HG03064 (cell line): ENCODE results near the gene OR1F1.
"Not testable (repeated sequence)": the region's sequence is repeated elsewhere in the genome, so short reads cannot be mapped to it uniquely, and the experiment has no call there.

Source experiments
- ATAC-seq: cut with Tn5 transposase; IDR thresholded peaks from one replicate; pipeline ENCODE4 v1.9.1; 2021; ENCODE audit warnings: low read depth; ENCODE audit not compliant: unreplicated experiment

Gene OR1F1

DNA sequence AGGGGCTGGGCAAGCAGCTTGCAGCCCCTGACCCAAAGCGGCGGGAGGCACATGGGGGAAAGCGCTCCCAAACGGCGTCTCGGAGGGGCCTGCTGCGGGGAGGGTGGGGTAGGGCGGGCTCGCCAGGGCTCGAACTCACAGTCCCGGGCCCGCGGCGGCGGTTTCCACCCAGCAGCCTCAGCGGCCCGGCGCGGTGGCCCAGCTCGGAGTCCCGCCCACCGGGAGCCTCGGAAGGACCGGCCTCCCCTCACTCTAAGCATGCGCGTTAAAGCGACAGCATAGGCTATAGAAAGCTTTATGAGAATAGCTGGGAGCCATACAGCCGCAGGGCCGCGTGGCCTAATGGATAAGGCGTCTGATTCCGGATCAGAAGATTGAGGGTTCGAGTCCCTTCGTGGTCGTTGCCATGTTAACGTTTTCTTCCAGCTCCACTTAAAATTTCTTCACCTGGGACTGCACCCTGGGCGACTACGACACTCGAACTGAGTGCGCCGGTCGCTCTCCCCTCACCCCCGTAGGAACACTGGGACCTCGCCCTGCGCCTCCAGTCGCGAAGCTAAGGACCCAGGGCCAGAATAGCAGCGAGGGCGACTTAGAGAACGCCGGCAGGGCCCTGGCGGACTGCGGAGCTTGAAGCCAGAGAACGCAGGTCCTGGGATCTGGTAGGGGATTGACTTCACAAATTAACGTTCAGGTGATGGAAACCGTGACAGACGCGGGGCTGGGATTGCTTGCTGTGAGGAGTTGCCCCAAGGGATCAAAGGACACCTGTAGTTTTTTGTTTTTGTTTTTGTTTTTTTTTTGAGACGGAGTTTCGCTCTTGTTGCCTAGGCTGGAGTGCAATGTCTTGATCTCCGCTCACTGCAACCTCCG, 37.4 kb upstream of the OR1F1 start:
- peak; percentile 52 for ATAC-seq

DNA sequence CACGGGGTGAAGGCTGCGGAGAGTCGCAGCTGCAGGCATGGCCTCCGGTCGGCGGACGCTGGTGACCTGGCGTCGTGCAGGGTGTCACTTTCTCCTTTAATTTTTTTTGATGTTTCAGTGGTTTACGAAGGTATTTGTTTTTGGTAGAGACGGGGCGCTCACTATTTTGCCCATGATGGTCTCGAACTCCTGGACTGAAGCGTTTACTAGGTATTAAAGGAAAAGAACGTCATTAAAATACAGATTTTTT, 36.1 kb upstream of the OR1F1 start:
- ATAC-seq, result no peak

DNA sequence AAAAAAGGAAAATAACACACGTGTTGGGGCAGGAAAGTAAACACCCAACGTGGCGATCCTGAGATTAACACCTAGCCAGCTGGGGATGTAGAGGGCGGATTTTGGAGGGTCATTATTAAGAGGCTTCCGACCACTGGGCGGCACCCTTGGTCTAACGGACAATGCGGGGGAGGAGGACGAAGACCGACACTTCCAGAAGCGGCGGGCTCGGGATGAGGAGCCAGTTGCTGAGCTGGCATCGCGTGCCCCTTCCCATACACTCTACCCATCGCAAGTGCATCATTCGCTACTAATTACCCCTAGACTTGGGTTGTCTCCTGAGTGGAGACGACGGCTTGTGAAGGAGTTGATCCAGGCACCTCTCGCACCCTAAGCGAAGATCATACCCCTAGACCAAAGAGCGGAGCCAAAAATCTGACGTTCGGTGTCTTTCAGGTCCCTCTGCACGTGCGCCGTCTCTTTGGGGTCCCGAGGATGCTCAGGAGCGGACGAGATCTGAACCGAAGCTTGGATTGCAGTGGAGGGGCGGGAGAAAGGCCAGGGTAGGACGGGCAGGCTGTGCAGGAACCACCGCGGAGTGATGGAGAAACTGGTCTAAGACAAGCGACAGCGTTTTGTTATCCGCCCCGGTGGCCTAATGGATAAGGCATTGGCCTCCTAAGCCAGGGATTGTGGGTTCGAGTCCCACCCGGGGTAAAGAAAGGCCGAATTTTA, 35.6 kb upstream of the OR1F1 start:
- no peak for ATAC-seq

DNA sequence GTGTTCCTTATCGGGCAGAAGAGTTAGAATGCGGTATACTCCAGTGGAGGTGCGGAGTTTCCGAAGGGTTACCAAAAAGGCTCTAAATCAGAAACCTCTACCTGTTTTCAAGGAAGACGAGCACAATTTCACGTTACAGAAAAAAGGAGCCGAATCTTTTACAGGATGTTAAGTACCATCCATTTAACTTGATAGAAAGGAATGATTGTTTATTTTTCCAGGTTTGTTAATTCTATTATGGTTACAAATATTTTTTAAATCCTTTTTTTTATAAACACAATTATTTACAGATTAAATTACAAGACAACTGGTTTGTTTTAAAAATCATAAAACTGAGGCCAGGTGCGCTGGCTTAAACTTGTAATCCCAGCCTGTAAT, 35.0 kb upstream of the OR1F1 start:
- ATAC-seq, result no peak

DNA sequence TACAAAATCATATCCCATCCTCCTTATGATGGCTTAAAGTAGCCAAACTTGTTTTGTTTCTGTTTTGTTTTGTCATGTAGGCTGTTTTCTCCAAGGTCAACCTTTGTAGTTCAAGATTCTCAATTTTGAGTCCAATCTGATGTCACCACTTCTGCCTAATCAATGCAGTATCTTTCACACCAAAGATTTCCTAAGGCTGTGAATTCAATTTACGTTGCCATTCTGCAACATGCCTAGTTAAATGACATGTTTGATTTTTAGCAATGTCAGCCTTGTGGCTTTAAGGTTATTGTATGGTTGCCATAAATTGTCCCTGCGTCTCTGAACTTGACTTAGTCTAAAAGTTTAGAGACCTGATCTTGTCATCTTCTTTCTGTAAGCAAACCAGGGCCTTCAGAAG, 32.8 kb upstream of the OR1F1 start:
- no peak for ATAC-seq

DNA sequence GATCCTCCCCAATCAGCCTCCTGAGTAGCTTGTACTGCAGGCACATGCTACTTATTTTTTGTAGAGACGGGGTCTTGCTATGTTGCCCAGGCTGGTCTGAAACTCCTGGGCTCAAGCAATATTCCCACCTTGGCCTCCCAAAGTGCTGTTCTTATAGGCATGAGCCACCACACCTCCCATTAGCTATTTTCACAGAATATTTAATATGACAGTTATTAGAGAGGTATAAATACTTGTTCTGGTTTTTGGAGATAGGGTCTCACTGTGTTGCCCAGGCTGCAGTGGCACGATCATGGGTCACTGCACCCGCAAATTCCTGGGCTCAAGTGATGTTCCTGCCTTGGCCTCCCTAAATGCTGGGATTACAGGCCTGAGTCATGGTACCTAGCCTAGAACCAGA, 32.0 kb upstream of the OR1F1 start:
- ATAC-seq, result no peak

DNA sequence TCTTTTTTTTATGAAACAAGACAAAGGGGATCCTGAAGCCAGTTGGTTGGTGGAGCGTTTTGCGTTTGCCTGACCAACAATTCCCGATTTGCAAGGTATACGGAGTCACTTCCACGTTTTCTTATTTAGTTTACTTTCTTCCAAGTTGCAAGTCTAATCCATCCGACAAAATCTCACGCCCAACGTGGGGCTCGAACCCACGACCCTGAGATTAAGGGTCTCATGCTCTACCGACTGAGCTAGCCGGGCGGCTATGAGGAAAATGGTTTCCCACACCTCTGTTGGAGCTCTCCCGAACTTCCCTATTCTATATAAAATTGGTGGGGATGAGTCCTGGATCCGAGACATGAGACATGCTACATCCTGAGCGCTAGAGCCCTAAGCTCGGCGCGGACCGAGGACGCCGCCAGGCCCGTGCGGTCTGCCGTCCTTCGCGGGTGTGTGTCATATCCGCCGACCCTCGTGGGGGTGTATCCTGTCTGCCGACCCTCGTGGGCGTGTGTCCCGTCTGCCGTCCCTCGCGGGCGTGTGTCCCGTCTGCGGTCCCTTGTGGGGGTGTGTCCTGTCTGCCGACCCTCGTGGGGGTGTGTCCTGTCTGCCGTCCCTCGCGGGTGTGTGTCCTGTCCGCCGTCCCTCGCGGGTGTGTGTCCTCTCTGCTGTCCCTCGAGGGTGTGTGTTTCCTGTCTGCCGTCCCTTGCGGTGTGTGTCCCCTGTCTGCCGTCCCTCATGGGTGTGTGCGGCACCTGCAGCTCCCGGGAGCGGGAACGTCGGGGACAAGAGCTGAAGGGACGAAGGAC, 30.6 kb upstream of the OR1F1 start:
- no peak for ATAC-seq

DNA sequence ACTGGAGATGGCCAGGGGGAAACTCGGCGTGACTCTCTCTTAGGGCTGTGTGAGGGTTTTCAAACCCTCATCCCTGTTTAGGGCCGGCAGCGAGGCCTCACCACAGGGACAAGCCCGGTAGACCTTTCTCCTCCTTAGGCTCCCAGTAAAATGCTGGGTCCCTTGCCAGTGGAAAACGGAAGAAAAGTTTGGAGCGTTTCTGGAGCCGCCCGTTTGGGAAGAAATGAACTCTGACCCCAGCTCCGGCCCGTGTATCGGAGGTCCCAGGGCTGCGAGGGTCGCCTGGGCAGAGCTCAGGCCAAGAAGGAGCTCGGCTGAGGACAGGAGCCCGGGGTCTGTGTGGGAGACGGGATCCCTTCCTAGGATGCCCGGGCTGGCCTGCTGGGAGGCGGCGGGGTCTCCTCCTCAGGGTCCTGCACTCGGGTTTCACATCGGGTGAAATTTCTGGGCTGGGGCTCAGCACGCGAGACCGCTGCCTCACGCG, 29.9 kb upstream of the OR1F1 start:
- peak; percentile 6 for ATAC-seq

DNA sequence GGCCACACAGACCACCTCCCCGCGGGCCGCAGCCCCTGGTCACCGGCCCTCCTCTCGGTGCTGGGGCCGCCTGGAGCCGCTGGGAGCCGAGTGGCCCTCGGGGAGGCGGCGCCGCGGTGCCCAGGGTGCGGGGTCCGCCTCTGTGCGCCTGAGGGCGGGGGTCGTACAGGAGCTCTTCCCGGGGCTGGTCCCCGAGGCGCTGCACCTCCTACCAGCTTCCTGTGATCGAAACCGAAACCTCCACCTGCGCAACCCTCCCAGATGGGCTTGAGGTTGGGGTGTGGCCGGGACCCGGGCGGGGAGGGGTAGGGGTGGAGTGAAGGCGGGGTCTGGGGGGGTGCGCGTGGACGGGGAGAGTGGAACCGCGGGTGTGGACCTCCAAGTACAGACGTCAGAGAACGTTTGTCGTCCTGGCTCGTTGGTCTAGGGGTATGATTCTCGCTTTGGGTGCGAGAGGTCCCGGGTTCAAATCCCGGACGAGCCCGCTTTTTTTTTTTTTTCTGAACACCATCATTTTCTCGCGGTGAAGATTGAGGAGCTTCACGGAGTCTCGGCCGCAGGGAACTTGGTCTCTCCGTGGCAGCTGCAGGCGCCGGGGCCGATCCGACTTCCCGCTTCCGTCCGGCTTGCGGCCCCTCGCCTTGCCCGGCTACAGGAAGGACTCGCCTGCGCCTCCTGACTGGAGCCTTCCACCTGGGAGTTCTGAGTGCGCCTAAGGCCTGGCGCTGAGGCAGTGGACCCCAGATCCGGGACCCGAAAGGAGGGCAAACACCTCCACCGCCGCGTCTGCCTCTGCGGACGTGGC, 29.3 kb upstream of the OR1F1 start:
- peak; percentile 46 for ATAC-seq

DNA sequence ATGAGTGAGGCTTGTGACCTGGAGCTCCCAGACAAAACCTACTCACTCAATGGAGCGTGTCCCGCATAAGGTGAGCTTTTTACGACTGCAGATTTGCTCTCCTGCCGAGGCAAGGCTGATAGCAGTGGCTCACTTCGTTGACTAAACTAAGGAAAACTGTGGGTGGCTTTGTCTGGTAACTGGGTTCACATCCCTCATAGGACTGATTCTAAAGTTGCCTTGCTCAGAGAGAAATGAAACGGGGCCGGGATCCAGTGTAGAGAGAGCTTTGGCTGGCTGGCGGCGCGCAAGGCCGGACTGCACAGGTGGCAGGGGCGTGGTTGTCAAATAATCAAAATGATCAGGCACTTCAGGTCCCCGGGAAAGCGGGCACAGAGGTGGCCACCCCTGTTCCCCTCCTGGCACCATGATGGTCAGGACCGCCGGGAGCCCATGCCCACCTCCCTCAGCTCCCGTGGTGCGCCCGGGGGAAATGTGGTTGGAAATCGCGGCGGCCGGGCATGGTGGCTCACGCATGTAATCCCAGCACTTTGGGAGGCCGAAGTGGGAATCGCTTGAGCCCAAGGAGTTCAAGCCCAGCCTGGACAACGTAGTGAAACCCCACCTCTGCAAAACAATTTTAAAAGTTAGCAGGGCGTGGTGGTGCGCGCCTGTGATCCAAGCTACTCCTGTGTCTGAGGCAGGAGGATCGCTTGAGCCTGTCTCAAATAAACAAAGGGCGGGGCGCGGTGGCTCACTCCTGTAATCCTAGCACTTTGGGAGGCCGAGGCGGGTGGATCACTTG, 26.6 kb upstream of the OR1F1 start:
- ATAC-seq, result no peak

DNA sequence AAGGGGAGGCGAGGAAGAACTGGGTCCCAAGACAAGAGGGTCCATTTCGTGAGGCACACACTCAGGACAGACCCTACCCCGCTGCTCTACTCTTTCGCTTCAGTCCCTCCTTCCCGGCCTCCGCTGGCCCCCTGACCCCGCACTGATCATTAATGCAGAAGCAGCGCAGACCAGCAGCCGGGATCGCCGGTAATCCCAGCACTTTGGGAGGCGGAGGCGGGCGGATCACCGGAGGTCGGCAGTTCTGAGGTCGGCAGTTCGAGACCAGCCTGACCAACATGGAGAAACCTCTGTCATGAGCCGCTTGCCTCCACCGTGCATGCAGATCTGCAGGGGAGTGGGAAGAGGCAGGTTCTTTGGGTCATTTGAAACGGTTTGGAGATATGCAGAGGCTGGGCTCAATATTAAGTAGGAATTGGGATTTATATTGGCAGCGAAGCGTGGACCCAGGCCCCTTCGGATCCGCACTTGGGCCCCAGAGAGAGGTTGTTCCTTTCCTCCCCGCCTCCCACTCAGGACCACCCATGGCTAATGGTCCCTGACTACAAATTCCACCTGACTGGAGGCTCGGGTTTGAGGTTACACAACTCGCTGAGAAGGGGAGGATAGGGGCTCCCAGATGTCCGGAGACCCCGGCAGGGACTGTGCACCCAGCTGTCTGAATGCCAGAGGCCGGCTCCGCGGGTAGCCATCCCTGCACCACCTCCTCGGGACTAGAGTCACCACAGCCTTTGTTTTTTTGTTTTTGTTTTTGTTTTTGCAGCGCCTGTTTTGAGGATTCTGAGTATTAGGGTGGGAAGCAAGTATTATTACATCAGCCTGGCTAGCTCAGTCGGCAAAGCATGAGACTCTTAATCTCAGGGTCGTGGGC, 23.6 kb upstream of the OR1F1 start:
- ATAC-seq, result no peak

DNA sequence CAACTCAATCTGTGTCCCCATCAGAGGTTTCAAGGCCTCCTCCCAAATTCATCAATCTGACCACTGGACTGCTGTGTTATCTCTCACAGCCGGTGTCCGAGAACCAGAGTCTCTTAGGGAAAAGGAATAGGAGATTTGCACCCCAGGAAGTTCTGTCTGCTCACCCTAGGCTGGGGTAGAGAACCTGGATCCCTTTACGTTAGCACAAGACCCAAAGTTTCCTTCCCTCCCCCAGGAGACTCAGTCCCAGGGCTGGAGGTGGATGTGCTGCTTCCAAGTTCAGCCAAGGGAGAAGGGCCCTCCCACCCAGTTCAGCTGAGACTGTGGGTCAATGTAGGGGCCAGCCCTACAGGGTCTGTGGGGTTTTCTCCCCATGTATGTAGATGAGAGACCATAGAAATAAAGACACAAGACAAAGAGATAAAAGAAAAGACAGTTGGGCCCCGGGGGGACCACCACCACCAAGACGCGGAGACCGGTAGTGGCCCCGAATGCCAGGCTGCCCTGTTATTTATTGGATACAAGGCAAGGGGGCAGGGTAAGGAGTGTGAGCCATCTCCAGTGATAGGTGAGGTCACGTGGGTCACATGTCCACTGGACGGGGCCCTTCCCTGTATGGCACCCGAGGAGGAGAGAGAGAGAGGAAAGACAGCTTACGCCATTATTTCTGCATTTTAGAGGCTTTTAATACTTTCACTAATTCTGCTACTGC, 22.7 kb upstream of the OR1F1 start:
- no peak for ATAC-seq

DNA sequence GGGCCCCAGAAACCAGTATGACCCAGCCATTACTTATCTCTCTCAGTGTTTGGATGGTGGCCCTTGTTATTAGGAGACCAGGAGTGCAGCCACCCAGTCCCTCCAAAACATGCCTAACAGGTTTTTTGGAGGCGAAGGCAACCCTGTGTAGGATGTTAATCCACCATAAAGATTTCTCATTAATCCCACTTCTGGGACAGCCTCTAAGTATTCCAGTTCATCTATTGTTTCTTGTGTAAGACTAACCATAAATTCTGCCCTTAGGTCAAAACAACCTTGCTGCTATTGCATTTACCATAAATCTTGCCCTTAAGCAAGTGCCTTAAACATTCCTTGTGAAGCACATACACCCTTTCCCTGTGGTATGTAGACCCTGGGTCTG, 21.5 kb upstream of the OR1F1 start:
- no peak for ATAC-seq

DNA sequence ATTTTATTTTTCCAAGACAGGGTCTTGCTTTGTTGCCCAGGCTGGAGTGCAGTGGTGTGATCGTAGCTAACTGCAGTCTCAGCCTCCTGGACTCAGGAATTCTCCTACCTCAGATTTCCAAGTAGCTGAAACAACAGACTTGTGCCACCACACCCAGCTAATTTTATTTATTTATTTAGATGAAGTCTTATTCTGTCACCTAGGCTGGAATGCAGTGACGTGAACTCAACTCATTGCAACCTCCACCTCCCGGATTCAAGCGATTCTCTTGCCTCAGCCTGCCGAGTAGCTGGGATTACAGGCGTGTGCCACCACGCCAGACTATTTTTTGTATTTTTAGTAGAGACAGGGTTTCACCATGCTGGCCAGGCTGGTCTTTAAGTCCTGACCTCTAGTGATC, 19.3 kb upstream of the OR1F1 start:
- not testable (repeated sequence) for ATAC-seq

DNA sequence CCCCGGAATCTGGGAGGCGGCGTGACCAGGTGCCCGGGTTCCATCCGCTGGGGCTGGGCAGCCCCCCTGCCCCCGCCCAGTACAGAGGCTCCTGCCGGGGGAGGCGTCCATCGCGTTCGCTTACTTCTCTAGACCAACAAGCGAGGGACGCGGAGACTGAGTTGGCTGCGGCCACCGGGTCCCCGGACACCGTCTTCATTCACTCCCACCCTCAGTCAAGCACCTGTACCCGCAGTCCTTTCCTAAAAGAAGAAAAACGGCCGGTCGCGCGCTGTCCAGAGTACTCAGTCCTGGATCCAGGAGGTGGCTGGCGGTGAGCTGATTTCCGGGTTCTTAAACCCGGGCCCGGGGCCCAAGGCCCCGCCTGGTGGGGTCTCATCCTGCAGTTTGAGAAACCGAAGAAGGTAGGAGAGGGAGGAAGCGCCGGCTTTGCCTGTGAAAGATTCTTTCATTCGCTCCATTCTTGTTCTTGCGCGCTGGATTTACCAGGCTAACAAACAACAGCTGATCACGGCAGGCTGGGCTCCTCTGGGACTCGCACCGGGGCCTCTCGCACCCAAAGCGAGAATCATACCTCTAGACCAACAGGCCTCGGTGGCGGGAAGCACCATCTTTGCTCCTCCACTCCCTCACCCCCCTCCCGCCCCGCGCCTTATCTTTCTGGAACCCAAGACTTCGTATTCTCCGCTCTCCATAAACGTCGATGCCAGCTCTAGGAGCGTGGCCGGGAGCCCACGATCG, 17.4 kb upstream of the OR1F1 start:
- ATAC-seq, result no peak

DNA sequence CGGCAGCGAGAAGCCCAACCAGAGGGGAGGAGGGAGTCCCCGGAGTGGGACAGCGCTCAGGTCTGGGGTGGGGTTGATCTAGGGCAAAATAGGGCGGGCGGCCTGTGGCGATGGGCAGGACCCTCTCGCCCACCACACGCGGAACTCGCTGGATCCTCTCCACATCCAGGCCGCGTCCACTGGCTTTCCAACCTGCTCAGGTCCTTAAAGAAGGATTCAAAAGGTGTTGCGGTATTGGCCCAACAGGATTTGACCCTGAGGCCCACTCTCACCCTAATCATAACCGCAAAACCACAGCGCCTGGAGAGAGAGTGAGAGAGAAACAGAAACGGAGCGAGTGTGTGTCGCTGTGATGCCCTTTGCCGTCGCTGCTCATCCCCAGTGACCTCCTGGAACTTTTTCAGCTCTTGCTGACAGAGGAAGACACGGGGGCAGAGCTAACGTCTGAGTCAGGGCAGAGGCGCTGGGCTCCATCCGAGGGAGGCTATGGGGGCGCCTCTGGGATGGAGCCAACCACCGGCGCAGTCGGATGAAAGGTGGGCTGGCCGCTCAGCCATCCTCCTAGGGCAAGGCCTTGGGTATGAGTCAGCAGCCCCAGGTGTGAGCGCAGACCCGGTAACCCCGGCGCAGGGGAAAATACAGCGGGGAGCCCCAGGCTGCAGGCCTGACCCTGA, 16.7 kb upstream of the OR1F1 start:
- ATAC-seq, result no peak
